ENCODE measurements around the gene UPK1B. TPM values are rescaled to one million over a fixed set of nuclear protein-coding genes. Genes with fewer than 3 reads are reported as not detected.

Gene UPK1B
- total and polyA plus RNA-seq, 4 donors = 0.08 to 0.23 (median 0.14) TPM

DNA sequence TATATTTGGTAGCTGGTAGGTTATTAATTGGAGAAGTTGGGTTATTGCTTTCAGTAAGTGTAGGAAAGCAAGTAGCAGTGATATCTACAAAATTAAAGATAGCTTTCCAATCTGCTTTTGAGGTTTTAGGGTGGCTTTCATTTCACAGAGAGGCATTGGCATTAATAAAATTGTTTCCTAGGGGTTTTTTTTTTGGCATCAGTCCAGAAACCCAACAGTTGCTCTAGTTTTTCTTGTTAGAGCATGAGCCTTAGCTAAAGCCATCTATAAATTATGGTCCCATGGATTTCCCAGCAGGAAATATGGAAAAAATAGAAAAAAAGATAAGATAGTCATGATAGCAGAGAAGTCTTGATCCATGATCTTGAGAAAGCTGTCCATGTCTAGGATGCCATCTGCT lies 70.3 kb downstream of the UPK1B start:
- Histone ChIP-seq H3K4me3 (ENCODE audit: low read depth in 1 of 3, low read length in 3 of 3) (no peak overlapping the region), H3K4me1 (ENCODE audit: control insufficient read depth in 4 of 4, insufficient read depth in 4 of 4, low read length in 3 of 4) (peaks cover 2 to 22% (median 18%) of the 10 kb centered on the region in 4 donors), H3K27me3 (ENCODE audit: control insufficient read depth in 4 of 4, insufficient read depth in 4 of 4, low read length in 3 of 4) (no peaks in the 10 kb centered on the region), H3K9ac (ENCODE audit: low read depth in 1 of 2, low read length in 2 of 2) (no peak overlapping the region), H3K9me3 (ENCODE audit: control insufficient read depth in 4 of 4, low read length in 3 of 4) (peaks cover 0 to 6% (median under 1%) of the 10 kb centered on the region in 4 donors), H3K27ac (ENCODE audit: low read depth in 1 of 2, low read length in 2 of 2) (no peak overlapping the region), H3K36me3 (ENCODE audit: control insufficient read depth in 4 of 4, insufficient read depth in 3 of 4, low read depth in 1 of 4, low read length in 3 of 4) (no peaks in the 10 kb centered on the region)
- TF ChIP-seq NR2F2 (IDR thresholded peaks at IDR 0.05) = no peak
- no peak for TF ChIP-seq TAF1 (conservative IDR thresholded peaks at IDR 0.05)
- TF ChIP-seq, protein P1, sequence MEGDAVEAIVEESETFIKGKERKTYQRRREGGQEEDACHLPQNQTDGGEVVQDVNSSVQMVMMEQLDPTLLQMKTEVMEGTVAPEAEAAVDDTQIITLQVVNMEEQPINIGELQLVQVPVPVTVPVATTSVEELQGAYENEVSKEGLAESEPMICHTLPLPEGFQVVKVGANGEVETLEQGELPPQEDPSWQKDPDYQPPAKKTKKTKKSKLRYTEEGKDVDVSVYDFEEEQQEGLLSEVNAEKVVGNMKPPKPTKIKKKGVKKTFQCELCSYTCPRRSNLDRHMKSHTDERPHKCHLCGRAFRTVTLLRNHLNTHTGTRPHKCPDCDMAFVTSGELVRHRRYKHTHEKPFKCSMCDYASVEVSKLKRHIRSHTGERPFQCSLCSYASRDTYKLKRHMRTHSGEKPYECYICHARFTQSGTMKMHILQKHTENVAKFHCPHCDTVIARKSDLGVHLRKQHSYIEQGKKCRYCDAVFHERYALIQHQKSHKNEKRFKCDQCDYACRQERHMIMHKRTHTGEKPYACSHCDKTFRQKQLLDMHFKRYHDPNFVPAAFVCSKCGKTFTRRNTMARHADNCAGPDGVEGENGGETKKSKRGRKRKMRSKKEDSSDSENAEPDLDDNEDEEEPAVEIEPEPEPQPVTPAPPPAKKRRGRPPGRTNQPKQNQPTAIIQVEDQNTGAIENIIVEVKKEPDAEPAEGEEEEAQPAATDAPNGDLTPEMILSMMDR (IDR thresholded peaks at IDR 0.05; ENCODE audit: low read depth, low read length, missing input control) = no peak
- TF ChIP-seq EGR1 (IDR thresholded peaks at IDR 0.05; ENCODE audit: low read depth in 2 of 2) = no peak
- TF ChIP-seq, protein P2, sequence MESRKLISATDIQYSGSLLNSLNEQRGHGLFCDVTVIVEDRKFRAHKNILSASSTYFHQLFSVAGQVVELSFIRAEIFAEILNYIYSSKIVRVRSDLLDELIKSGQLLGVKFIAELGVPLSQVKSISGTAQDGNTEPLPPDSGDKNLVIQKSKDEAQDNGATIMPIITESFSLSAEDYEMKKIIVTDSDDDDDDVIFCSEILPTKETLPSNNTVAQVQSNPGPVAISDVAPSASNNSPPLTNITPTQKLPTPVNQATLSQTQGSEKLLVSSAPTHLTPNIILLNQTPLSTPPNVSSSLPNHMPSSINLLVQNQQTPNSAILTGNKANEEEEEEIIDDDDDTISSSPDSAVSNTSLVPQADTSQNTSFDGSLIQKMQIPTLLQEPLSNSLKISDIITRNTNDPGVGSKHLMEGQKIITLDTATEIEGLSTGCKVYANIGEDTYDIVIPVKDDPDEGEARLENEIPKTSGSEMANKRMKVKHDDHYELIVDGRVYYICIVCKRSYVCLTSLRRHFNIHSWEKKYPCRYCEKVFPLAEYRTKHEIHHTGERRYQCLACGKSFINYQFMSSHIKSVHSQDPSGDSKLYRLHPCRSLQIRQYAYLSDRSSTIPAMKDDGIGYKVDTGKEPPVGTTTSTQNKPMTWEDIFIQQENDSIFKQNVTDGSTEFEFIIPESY (IDR thresholded peaks at IDR 0.05) = no peak
- no peak for TF ChIP-seq RAD21 (IDR thresholded peaks at IDR 0.05)
- TF ChIP-seq, protein P3, sequence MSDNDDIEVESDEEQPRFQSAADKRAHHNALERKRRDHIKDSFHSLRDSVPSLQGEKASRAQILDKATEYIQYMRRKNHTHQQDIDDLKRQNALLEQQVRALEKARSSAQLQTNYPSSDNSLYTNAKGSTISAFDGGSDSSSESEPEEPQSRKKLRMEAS (IDR thresholded peaks at IDR 0.05) = no peak
- TF ChIP-seq SP1 (IDR thresholded peaks at IDR 0.05) = no peak
- TF ChIP-seq FOXA1 (IDR thresholded peaks at IDR 0.05) = no peak
- TF ChIP-seq JUND (IDR thresholded peaks at IDR 0.05) = no peak
- TF ChIP-seq REST (IDR thresholded peaks at IDR 0.05) = no peak
- TF ChIP-seq FOXA2 (IDR thresholded peaks at IDR 0.05) = no peak
- TF ChIP-seq RXRA (IDR thresholded peaks at IDR 0.05) = no peak
- TF ChIP-seq HNF4A (conservative IDR thresholded peaks at IDR 0.05) = no peak
- TF ChIP-seq, protein P4, sequence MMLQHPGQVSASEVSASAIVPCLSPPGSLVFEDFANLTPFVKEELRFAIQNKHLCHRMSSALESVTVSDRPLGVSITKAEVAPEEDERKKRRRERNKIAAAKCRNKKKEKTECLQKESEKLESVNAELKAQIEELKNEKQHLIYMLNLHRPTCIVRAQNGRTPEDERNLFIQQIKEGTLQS (IDR thresholded peaks at IDR 0.05) = no peak
- no peak for TF ChIP-seq HNF4G (IDR thresholded peaks at IDR 0.05)
- no peak for TF ChIP-seq YY1 (IDR thresholded peaks at IDR 0.05)
- no peak for TF ChIP-seq GABPA (IDR thresholded peaks at IDR 0.05 in 1 of 2, conservative IDR thresholded peaks at IDR 0.05 in 1 of 2)
- DNase-seq (ENCODE audit: low spot score) = no peak
